DMS53 treated with DMSO at 0.1 percent for 48 hours (cell line): ENCODE data around the gene FIGLA.

Experiments
- DNase-seq: peaks from one replicate; lab custom pipeline; 2025; ENCODE audit not compliant: unreplicated experiment; lab: John Stamatoyannopoulos, UW

FIGLA gene

DNA sequence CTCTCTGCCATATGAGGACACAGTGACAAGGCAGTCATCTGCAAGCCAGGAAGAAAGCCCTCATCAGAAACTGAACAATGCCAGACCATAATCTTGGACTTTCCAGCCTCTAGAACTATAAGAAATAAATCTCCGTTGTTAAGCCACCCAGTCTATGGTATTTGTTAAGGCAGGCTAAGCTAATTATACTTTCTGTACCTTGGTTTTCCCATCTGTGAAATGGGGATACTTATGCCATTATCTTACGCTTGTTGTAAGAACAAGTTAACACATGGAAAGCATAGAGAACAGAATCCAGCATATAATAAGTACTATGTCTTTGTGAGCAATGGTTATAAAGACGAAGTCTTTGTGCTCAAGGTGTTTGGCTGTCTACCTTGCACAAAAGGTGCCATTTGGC lies 14.2 kb downstream of the FIGLA start:
- no peak for DNase-seq

GRCh38 chr2:70775141-70775540 lies 15.3 kb downstream of the FIGLA start:
- no peak for DNase-seq

GRCh38 chr2:70772486-70773155 lies 17.8 kb downstream of the FIGLA start:
- no peak for DNase-seq

- DNase-seq = no peak
These were observed 19.0 kb downstream of the FIGLA start for GRCh38 chr2:70771446-70771845.

DNA sequence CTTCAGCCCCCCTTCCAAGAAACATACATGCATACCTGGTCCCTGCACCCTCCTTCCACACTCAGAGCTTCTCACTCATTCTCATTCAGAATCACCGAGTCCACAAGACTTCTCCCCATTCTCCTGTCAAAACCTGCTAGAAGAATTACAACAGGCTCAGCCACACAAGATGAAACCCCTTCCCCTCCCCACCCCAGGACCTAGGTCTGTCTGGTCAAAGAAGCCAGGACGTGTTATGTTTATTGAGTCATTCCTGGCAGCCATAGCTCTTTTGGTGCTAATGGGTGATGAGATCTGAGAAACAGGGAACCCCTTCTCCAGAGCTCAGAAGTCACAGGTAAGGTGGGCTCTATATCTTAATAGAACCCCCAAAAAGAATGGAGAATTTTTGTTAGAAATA lies 21.0 kb downstream of the FIGLA start:
- DNase-seq = no peak

DNA sequence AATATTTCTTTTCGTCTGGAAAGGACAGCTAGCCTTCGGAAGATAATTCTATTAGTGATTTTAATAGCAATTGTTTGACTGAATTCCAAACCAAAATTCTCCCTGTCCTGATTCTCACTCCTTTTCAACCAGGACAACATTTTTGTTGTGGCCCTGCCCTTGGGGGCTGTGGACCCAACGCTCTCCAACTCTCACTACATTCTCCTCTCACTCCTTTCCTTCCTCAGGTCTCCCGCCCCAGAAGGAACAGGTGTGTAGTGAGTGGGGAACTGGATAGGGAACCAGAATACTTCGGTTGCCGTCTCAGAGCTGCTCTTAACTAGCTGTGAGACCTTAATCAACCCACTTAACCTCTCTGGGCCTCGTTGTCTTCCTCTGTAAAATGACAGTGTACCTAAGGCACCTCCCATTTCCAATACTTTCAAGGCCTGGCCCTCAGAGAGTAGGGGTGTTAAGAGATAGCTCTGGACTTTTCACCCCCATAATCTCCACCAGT lies 21.8 kb downstream of the FIGLA start:
- DNase-seq = no peak

DNA sequence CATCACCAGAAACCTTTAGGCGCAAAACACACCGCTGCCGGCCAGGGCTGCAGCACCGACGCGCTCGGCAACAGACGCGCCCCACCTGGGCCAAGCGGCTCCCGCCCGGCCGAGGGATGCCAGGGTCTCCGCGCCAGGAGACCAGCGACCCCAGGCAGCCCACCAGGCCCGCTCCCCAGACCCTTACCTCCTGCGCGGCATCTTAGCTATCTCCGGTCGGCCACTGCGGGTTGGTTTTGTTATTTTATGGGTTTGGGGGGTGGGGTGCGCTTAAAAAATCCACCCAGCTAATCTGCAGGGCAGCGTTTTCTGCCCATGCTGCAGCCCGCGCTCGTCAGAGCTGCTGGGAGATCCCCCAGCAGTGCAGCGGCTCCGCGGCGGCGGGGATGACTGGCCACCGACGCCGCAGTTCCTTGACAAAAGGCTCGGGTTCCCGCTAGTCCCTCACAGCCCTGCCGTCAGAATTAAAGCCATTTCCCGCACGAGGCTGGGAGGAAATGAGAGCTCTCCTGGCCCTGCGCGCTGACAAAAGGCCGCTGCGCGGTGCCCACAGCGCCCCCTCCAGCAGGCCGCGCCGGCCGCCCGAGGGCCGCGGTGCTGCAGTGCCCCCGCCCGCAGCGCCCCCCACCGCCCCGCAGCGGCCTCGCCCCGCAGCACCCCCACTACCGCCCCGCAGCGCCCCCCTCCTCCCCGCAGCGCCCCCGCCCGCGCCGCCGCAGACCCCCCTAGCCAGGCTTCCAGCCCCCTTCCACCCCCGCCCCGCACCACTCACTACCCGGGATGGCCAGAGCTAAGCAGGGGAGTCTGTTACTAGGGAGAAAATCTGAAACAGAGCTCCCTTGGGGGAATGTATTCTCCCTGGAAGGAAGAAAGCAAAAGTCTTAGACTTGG lies 22.5 kb downstream of the FIGLA start, which contains the start of gene ADD2:
Gene ADD2, minus strand, starts transcription at position 502 of the 891 bp plus-strand sequence. CDS start 61,792 bp downstream, outside the sequence.
- DNase-seq = peak; percentile 63

DNA sequence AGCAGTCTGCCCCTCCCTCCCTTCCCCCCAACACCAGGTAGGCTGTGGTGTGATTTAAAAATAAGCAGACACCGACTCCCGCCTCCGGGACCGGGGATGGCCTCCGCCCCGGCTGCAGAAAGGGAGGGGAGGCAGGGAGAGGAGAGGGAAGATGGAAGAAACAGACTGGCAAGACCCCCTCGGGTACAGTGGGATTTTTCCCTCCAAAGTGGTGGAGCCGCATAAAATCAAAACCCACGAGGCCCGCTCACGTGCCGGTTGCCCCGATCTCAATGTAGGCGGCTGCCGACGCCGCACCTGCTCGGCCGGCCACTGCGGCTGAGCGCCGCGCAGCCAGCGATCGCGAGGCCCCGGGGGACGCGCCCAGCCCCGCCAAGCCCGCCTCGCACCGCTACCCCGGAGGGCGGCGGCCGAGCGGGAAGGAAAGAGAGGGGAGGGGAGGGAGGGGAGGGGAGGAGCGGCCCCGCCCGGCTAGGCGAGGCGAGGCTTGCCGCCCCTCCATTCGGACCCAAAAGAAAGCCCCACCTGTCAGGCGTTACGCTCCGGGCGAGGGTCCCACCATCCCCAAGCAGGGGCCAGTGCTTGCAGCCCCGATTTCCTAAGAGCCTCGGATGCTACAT lies 23.3 kb downstream of the FIGLA start:
- DNase-seq = no peak

DNA sequence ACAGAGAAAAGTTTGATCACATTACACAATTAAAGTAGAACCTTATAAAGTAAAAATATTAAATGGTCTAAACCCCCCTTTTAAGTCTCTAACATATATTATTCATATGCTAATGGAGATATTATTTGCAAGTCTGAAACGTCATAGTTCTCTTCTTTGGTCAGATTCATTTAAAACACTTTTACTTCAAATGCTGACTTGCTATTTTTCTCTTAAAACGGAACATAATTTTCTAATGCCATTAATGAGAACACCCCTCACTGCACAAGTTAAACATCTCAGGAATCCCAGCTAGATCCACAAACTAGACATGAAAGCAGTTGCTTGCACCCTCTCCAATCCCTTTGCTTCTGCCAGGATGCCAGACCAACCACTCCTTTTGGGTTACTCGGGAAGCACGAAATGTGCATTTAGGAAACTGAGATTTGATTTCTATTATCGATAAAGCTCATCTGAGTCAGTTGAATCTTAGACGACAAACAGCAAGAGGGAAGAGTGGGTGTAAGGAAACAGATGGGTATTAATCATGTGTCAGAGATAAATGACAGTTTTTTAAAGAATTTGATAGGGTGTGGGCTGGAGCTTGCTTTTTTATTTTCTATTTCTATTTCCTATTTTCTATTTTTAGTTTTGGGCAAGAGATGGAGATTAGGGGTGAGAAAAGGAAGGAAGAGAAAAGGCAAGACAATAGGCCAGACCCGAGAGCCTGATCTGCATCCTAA lies 23.9 kb downstream of the FIGLA start:
- DNase-seq = no peak

DNA sequence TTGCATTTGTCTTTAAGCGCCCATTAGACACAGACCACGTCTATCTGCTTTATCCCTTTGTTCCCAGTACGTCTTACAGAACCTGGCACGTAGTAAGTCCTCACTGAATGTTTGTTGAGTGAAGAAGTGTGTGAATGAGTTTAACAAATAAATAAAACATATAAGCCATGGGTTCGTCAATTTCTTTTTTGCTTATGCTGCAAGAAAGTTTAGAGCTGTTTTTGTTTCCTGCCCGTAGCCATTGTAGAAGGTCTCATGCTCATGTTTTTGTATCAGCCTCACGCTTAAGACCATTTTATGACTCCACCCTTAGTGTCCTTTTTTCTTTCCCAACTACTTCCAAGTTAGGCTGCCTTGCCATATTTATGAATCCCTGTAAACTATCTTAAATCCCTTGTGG lies 24.9 kb downstream of the FIGLA start:
- no peak for DNase-seq

GRCh38 chr2:70759446-70759845 lies 31.0 kb downstream of the FIGLA start:
- no peak for DNase-seq

GRCh38 chr2:70757966-70758365 lies 32.5 kb downstream of the FIGLA start:
- DNase-seq = no peak

DNA sequence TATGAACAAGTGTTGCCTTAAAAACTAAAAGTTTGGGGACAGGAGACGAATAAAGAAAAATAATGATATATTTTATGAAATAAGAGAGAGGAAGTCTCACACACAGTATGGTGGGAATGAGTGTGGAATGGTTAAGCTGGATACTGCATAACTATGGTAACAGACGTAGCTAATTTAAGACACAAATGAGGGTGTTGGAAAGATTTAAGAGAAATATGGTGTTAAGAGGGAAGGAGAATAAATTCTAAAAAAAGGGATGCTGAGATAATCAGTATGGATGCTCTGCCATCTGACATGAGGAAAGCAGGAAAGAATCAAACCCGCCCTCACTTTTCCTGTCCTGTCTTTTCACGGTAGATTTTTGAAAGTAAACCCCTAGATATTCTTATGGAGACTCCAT lies 33.1 kb downstream of the FIGLA start:
- no peak for DNase-seq

GRCh38 chr2:70756128-70756527 lies 34.3 kb downstream of the FIGLA start:
- no peak for DNase-seq

DNA sequence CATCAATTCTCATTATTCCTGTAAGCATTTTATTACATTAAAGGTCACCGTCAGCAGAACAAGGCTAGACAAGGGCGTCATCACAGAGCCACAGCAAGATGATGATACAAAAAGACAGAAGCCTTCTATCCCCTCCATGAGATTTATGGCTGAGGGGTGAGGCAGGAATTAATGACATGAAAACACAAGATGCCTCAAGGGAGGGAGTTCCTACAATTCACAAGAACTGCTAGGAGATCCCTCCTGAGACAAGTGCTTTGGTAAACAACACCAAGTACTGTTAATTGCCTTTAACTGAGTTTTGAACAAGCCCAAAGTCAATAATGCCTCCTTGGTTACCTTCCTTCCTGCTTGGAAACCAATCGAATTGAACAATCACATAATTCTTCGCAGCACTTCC lies 36.5 kb downstream of the FIGLA start:
- no peak for DNase-seq

GRCh38 chr2:70753031-70753430 lies 37.4 kb downstream of the FIGLA start:
- DNase-seq = no peak

DNA sequence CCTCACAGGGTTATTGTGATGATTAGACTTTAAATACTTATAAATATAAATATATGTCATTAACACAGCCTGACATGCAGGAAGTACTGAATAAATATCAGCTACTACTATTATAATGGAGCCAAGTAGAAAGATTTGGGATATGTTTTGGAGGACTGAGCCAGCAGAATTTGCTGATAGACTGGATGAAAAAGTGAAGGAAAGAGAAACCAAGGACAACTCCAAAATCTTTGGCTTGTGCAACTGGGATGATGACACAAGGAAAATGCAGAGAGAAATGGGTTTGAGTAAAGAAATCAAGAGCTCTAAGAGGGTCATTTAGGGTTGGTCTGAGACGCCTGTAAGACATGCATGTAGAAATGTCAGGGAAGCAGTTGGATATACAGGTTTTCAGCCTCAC lies 38.0 kb downstream of the FIGLA start:
- DNase-seq = no peak

DNA sequence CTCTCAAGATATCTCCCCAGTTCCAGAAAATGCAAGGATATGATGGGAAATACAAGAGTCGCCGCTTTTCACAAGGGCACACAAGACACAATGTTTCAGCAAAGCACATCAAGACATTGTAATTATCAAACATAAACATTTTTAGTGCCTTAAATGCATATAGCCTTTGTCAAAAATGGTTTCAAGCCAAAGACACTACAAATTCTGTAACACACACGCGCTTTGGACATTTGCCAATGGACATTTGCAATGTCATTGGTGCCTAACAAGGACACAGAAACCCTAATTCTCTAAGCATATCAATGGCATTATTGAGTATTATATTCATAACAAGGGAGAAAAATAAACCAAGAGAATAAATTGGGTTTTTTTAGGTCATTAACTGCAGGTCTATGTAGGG lies 38.6 kb downstream of the FIGLA start:
- no peak for DNase-seq

DNA sequence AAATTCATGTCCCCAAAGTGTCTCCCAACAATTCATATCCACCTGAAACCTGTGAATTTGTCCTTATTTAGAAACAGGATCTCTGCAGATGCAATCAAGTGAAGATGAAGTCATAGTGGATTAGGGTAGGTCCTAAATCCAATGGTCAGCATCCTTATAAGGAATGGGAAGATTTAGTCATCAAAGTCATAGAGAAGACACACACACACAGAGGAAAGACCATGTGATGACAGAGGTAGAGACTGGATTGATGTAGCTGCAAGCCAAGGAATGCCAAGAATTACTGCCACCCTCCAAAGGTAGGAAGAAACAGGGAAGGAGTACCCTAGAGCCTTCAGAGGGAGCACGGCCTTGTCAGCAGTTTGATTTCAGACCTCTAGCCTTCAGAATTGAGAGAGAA lies 40.1 kb downstream of the FIGLA start:
- no peak for DNase-seq

DNA sequence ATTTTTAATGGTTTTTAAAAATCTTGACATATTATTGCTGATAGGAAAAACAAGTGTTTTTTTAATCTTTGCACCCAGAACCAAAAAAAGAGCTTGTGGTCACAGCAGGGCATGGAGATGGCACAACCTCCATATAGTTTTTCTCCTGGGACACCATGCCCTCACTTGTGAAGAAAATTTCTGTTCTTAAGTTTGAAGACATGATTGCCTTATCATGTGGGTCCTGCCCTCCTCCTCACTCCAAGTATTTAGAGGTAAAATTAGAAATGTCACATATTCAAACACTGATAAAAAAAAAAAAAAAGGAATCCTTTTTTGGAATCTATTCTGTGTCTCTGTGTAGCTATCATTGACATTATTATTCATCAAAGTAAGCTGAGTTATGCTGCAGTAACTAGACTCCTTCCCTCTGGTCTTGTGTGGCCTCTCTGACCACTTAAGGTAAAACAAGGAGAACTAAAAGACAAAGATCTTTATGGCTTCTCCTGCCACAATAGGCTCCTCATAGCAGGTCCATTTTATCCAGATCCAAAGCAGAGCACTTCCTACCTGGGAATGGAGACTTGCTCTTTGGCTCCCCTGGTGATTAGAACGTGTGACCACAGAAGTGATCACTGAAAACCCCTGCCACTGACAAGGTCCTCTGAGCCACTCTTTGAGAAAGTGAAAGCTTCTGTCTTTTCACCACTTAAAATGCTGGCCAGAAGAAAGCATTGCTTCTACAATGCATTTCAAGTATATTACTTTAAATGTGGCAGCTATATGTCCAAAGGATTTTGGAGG lies 42.2 kb downstream of the FIGLA start:
- DNase-seq = no peak
